Heart right ventricle (tissue), 16 donors: ENCODE results near the gene SLC30A7. TPM values are rescaled to one million over a fixed set of nuclear protein-coding genes. Genes with fewer than 3 reads are reported as not detected.

Source experiments
- ATAC-seq, 8 donors: fragments of 200-7000 bp; cut with Tn5 transposase; one replicate each; pipeline ENCODE4 v1.9.1; 2020; ENCODE audit warnings: mild to moderate bottlenecking in 8 of 8, moderate library complexity in 8 of 8, moderate number of reproducible peaks in 1 of 8
- DNase-seq, 2 donors: peaks; one replicate each; pipeline ENCODE4 v3.0.0-alpha.2; 2020
- H3K27ac ChIP-seq, 10 donors: fragments of 200-600 bp; sonication (generic) in 2 of 10; one replicate each; pipeline versions ENCODE4 v1.5.0 to v1.8.0; 2020 to 2022; ENCODE audit warnings: mild to moderate bottlenecking in 3 of 10
- H3K27me3 ChIP-seq, 7 donors: fragments of 200-600 bp; one replicate each; pipeline ENCODE4 v1.8.0; 2021 to 2022; ENCODE audit warnings: mild to moderate bottlenecking in 2 of 7
- H3K36me3 ChIP-seq, 9 donors: fragments of 200-600 bp; sonication (generic) in 1 of 9; one replicate each; pipeline versions ENCODE4 v1.5.0 to v1.8.0; 2020 to 2022; ENCODE audit warnings: mild to moderate bottlenecking in 2 of 9
- H3K4me1 ChIP-seq, 9 donors: fragments of 200-600 bp; sonication (generic) in 1 of 9; one replicate each; pipeline versions ENCODE4 v1.5.0 to v1.8.0; 2020 to 2022; ENCODE audit warnings: mild to moderate bottlenecking in 4 of 9
- H3K4me3 ChIP-seq, 10 donors: fragments of 200-600 bp; sonication (generic) in 2 of 10; one replicate each; pipeline versions ENCODE4 v1.5.0 to v1.8.0; 2020 to 2022; ENCODE audit warnings: mild to moderate bottlenecking in 7 of 10, moderate library complexity in 2 of 10
- H3K9me3 ChIP-seq, 11 donors: fragments of 200-600 bp in 10 of 11; sonication (generic) in 2 of 11; one replicate each; pipeline versions ENCODE4 v1.5.0 to v1.8.0; 2013 to 2022; ENCODE audit warnings: mild to moderate bottlenecking in 2 of 11, control low read depth in 1 of 11, moderate library complexity in 1 of 11
- CTCF ChIP-seq, 9 donors: fragments of 200-600 bp; sonication (generic) in 2 of 9; IDR thresholded peaks; one replicate each; pipeline versions ENCODE4 v1.5.0 to v1.8.0; 2021 to 2022; ENCODE audit warnings: antibody characterized with exemption in 9 of 9, mild to moderate bottlenecking in 5 of 9, moderate library complexity in 1 of 9
- WGBS, 2 donors: extraction: QIAGEN DNeasy Blood & Tissue Kit; methylation state at CpG; one replicate each; pipeline ENCODE4 v1.1.7; 2013; ENCODE audit warnings: inconsistent platforms in 1 of 2; 5-methylcytosine and 5-hydroxymethylcytosine counted together
- intact Hi-C, 10 donors: fragments of 100-400 bp; cut with DNase I; formaldehyde crosslinking; loops; one replicate each; pipeline versions ENCODE4 v1.11.1 to v1.14.2; 2022
- polyA plus RNA-seq, 2 donors: library from polyadenylated mRNA; stranded (reverse); fragments of 200-250 nt; gene quantifications; one replicate each; pipeline ENCODE4 v1.2.3, GENCODE V29; 2013
- total RNA-seq, 10 donors: library from RNA; stranded (reverse); fragmentation: NEBNext Ultra II Directional in 3 of 10; extraction: Animal tissue kit (Norgen Biotek cat#: 25700) in 3 of 10; gene quantifications; one replicate each; pipeline versions ENCODE4 v1.2.1 to v1.2.4, GENCODE V29; 2021 to 2023
- donor health status: Arrhythmogenic right ventricular cardiomyopathy.
- donor health status: ischemic (EF 13 %, LVEDD 7.1; RV severe dilation, severe dysfunction).
- donor health status: healthy with polysubstance abuse.
- donor health status: DM: no; HTN: yes; CAD: no.
- donor health status: DM: no; HTN: no; CAD: no.
- donor health status: ischemic (EF 25% LVEDD 6.9; RV normal size, moderate dysfunction).
- donor health status: ischemic (EF 25% LVEDD 5.7; RV mildly dilated, moderate dysfunction).
- donor health status: healthy.
- donor health status: DM: yes; HTN: yes; CAD: no.
- donor health status: Ischemic cardiomyopathy.
- donor health status: ischemic (EF 35%, LVEDD 5.7; RV mildly dilated, moderate dysfunction).
- donor health status: nonischemic (EF 11% LVEDD 7.7; RV severe dilation, severe dysfunction).
- donor health status: DM: yes; HTN: yes; CAD: no.
- donor health status: PGD.
- donor health status: ischemic (EF 29% LVEDD 5.4; RV normal size, mild dysfunction).
- donor health status: nonischemic (EF 23%, LVEDD 6.1; RV moderate dilation, normal function).

Gene SLC30A7
- total and polyA plus RNA-seq, 12 donors: 1.7 to 16.2 (median 5.7) TPM

GRCh38 chr1:101003012-101003650 is 107.2 kb downstream of the SLC30A7 start:
- H3K36me3 ChIP-seq: peaks cover 0 to 40% (median 4%) of the 10 kb centered on the region in 9 donors
- H3K4me3 ChIP-seq: no peak overlapping the region
- DNase-seq: no peak
- 23 to 34% methylated on average over 1 of the region's 1 CpG for WGBS, 2 donors
- intact Hi-C loops: no loop called here
- H3K27me3 ChIP-seq: no peaks in the 10 kb centered on the region
- peak in 7 of 8 donors; percentile 38 to 76 (median 73) for ATAC-seq
- no peak for TF ChIP-seq CTCF (IDR thresholded peaks at IDR 0.05)
- H3K9me3 ChIP-seq: no peaks in the 10 kb centered on the region
- peaks cover 0 to 59% (median 23%) of the 10 kb centered on the region in 9 donors for H3K4me1 ChIP-seq
- peak overlapping the region in 7 of 10 donors; percentile 16 to 75 (median 50) for H3K27ac ChIP-seq

DNA sequence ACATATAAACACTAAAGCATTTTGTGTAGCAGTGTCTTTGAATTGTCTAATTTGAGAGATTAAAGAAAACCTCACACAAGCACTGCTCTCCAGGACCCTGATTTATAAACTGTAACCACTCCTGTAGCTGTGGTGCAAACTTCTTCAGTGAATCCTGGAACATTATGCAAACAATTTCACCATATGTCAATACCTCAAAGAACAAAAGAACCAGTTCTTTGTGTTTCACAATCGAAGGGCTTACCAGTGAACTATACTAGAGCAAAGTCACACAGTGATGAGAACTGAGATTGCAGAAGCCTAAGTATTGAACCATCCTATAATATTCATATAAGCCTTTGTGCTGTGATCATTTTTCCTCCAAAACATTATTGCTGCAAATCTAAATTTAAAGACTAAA is 108.2 kb downstream of the SLC30A7 start:
- H3K4me1 ChIP-seq: peaks cover 0 to 59% (median 23%) of the 10 kb centered on the region in 9 donors
- no peak overlapping the region for H3K4me3 ChIP-seq
- DNase-seq: no peak
- H3K36me3 ChIP-seq: peaks cover 0 to 40% (median 4%) of the 10 kb centered on the region in 9 donors
- H3K9me3 ChIP-seq: no peaks in the 10 kb centered on the region
- no peaks in the 10 kb centered on the region for H3K27me3 ChIP-seq
- peak in 1 of 8 donors; percentile 16 for ATAC-seq
- peak overlapping the region in 1 of 10 donors; percentile 65 for H3K27ac ChIP-seq
- 52 to 67% methylated on average over 1 of the region's 1 CpG for WGBS, 2 donors
- no peak for TF ChIP-seq CTCF (IDR thresholded peaks at IDR 0.05)
- intact Hi-C loops: no loop called here

DNA sequence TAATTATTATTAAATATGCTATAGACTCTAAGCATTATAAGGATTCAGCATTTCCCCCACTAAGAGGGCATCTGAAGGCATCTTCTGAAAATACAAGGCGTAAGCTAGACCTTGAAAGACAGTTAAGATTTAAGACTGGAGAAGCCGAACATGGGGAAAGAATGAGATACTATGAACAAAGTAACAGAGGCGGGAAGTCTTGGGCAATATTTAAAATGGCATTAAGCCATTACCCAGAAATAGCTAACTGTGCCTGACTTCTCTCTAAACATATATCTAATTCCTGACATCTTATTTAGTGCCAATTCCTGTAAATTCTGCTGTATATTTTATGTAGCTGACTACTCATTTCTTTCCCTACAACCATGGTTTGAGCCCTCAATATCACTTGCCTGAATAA is 108.8 kb downstream of the SLC30A7 start:
- no peak overlapping the region for H3K4me3 ChIP-seq
- intact Hi-C loops: no loop called here
- no peak for DNase-seq
- WGBS, 2 donors: 75 to 77% methylated on average over 3 of the region's 3 CpGs
- H3K27ac ChIP-seq: peak overlapping the region in 1 of 10 donors; percentile 33
- H3K36me3 ChIP-seq: peaks cover 0 to 42% (median 4%) of the 10 kb centered on the region in 9 donors
- TF ChIP-seq CTCF (IDR thresholded peaks at IDR 0.05): no peak
- H3K4me1 ChIP-seq: peaks cover 0 to 59% (median 23%) of the 10 kb centered on the region in 9 donors
- peak in 1 of 8 donors; percentile 38 for ATAC-seq
- H3K27me3 ChIP-seq: no peaks in the 10 kb centered on the region
- H3K9me3 ChIP-seq: no peaks in the 10 kb centered on the region

- Histone ChIP-seq H3K9me3 (no peaks in the 10 kb centered on the region), H3K4me3 (no peak overlapping the region), H3K27me3 (no peaks in the 10 kb centered on the region), H3K36me3 (peaks cover 0 to 42% (median 4%) of the 10 kb centered on the region in 9 donors), H3K4me1 (peaks cover 0 to 59% (median 23%) of the 10 kb centered on the region in 9 donors), H3K27ac (peak overlapping the region in 1 of 10 donors; percentile 33)
- ATAC-seq: no peak
- no peak for DNase-seq
- 97 to 98% methylated on average over 1 of the region's 1 CpG for WGBS, 2 donors
- intact Hi-C loops: no loop called here
- no peak for TF ChIP-seq CTCF (IDR thresholded peaks at IDR 0.05)
These were observed 109.3 kb downstream of the SLC30A7 start for GRCh38 chr1:101005183-101005582.
